Measurements from ENCODE around the gene FLII. TPM values are rescaled to one million over a fixed set of nuclear protein-coding genes. Genes with fewer than 3 reads are reported as not detected.
A peak's percentile ranks its signal among the peaks of the same experiment; 100 is the strongest.

Gene FLII
- total and polyA plus RNA-seq, 2 of the 13 experiments (the other 11 are each of a cell fraction or from before 2014, with no cell fraction given): 130 to 303 TPM

DNA sequence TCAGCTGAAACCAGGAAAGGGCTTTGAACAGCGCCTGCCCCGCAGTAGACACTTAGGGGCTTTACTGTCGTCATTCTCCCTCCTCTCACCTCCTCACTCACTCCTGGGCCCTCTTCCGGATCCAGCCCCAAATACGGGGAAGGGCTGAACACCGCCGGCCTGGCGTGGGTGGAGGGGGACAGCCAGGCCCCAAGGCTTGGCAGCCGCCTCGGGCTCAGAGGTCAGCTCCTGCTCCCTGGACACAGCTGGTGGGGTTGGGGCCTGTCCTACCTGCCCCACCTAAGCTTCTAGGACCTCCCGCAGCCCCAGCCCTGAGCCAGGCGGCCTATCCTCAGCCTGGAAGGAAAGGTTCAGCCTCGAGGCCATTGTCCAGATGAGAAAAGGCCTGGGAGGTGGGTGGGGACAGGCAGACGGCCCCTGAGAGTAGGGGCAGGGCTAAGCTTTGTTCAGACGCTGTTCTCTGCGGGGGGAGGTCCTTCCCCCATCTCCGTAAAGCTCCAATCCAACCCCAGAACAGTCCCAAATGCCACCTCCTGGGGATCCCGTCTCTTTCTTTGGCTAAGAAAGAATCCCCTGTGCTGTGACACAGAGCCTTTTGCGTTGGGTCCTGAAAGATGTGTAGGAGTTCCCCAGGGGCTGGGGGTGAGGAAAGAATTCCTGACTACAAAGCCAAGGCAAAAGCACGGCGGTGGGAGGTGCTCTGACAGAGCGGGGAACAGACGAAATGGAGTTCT, 34.0 kb downstream of the FLII start (continued):
- TF ChIP-seq NR2F1 (CRISPR knock-in tag; IDR thresholded peaks at IDR 0.05) (0 out of 4 replicates have a peak, but pooled peaks of 1 of the 2 experiments have one; percentile 34), KDM5A (IDR thresholded peaks at IDR 0.05; ENCODE audit: borderline replicate concordance, low read length) (no peak), ZFP62 (CRISPR knock-in tag; IDR thresholded peaks at IDR 0.05) (no peak), ZC3H4 (CRISPR knock-in tag; IDR thresholded peaks at IDR 0.05; ENCODE audit: borderline replicate concordance) (no peak; the same call in 1 of the 2 replicates), GTF3A (CRISPR knock-in tag; conservative IDR thresholded peaks at IDR 0.05) (no peak), PHF8 (CRISPR knock-in tag; IDR thresholded peaks at IDR 0.05) (peak; percentile 73), ZFY (CRISPR knock-in tag; IDR thresholded peaks at IDR 0.05) (peak; percentile 93), NFE2L2 (IDR thresholded peaks at IDR 0.05; ENCODE audit: low read length) (no peak), ZKSCAN8 (CRISPR knock-in tag; IDR thresholded peaks at IDR 0.05; ENCODE audit: borderline replicate concordance) (no peak), ZNF235 (CRISPR knock-in tag; IDR thresholded peaks at IDR 0.05; ENCODE audit: borderline replicate concordance) (no peak), MIER3 (CRISPR knock-in tag; IDR thresholded peaks at IDR 0.05; ENCODE audit: borderline replicate concordance) (no peak), ZNF75D (CRISPR knock-in tag; IDR thresholded peaks at IDR 0.05; ENCODE audit: borderline replicate concordance) (no peak), SIN3B (IDR thresholded peaks at IDR 0.05; ENCODE audit: low read length) (no peak), HNRNPLL (IDR thresholded peaks at IDR 0.05; ENCODE audit: low read depth, low read length, poor library complexity, severe bottlenecking) (peak; percentile 43), NPAS2 (CRISPR knock-in tag; IDR thresholded peaks at IDR 0.05; ENCODE audit: borderline replicate concordance) (no peak), ZNF883 (CRISPR knock-in tag; IDR thresholded peaks at IDR 0.05; ENCODE audit: not compliant biosample characterization) (no peak)
- TF ChIP-seq, protein P1, sequence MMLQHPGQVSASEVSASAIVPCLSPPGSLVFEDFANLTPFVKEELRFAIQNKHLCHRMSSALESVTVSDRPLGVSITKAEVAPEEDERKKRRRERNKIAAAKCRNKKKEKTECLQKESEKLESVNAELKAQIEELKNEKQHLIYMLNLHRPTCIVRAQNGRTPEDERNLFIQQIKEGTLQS (CRISPR knock-in tag; IDR thresholded peaks at IDR 0.05): 0 out of 2 replicates have a peak, but pooled peaks have one; percentile 17
- TF ChIP-seq, protein P2, sequence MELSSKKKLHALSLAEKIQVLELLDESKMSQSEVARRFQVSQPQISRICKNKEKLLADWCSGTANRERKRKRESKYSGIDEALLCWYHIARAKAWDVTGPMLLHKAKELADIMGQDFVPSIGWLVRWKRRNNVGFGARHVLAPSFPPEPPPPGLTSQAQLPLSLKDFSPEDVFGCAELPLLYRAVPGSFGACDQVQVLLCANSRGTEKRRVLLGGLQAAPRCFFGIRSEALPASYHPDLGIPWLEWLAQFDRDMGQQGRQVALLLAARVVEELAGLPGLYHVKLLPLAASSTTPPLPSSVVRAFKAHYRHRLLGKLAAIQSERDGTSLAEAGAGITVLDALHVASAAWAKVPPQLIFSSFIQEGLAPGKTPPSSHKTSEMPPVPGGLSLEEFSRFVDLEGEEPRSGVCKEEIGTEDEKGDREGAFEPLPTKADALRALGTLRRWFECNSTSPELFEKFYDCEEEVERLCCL (CRISPR knock-in tag; IDR thresholded peaks at IDR 0.05; ENCODE audit: borderline replicate concordance): peak; percentile 35; the same call in 1 of the 2 replicates
- TF ChIP-seq, protein P3, sequence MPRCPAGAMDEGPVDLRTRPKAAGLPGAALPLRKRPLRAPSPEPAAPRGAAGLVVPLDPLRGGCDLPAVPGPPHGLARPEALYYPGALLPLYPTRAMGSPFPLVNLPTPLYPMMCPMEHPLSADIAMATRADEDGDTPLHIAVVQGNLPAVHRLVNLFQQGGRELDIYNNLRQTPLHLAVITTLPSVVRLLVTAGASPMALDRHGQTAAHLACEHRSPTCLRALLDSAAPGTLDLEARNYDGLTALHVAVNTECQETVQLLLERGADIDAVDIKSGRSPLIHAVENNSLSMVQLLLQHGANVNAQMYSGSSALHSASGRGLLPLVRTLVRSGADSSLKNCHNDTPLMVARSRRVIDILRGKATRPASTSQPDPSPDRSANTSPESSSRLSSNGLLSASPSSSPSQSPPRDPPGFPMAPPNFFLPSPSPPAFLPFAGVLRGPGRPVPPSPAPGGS (CRISPR knock-in tag; IDR thresholded peaks at IDR 0.05): no peak
- TF ChIP-seq, protein P4, sequence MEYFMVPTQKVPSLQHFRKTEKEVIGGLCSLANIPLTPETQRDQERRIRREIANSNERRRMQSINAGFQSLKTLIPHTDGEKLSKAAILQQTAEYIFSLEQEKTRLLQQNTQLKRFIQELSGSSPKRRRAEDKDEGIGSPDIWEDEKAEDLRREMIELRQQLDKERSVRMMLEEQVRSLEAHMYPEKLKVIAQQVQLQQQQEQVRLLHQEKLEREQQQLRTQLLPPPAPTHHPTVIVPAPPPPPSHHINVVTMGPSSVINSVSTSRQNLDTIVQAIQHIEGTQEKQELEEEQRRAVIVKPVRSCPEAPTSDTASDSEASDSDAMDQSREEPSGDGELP (IDR thresholded peaks at IDR 0.05; ENCODE audit: borderline replicate concordance, low read depth): peak; percentile 86; the same call in 1 of the 2 replicates
- TF ChIP-seq, protein P5, sequence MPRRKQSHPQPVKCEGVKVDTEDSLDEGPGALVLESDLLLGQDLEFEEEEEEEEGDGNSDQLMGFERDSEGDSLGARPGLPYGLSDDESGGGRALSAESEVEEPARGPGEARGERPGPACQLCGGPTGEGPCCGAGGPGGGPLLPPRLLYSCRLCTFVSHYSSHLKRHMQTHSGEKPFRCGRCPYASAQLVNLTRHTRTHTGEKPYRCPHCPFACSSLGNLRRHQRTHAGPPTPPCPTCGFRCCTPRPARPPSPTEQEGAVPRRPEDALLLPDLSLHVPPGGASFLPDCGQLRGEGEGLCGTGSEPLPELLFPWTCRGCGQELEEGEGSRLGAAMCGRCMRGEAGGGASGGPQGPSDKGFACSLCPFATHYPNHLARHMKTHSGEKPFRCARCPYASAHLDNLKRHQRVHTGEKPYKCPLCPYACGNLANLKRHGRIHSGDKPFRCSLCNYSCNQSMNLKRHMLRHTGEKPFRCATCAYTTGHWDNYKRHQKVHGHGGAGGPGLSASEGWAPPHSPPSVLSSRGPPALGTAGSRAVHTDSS (CRISPR knock-in tag; conservative IDR thresholded peaks at IDR 0.05): no peak
- TF ChIP-seq, protein P6, sequence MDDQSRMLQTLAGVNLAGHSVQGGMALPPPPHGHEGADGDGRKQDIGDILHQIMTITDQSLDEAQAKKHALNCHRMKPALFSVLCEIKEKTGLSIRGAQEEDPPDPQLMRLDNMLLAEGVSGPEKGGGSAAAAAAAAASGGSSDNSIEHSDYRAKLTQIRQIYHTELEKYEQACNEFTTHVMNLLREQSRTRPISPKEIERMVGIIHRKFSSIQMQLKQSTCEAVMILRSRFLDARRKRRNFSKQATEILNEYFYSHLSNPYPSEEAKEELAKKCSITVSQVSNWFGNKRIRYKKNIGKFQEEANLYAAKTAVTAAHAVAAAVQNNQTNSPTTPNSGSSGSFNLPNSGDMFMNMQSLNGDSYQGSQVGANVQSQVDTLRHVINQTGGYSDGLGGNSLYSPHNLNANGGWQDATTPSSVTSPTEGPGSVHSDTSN (CRISPR knock-in tag; IDR thresholded peaks at IDR 0.05; ENCODE audit: borderline replicate concordance): no peak

All from HepG2 (cell line).